H9 (cell line): ENCODE results near the gene TTC17. TPM values are rescaled to one million over a fixed set of nuclear protein-coding genes. Genes with fewer than 3 reads are reported as not detected.

Source experiments
- DNase-seq: peaks from one replicate; pipeline ENCODE4 v3.0.0-alpha.2; 2017
- H2AFZ ChIP-seq: one replicate; pipeline ENCODE4 v1.6.1; 2013; ENCODE audit warnings: mild to moderate bottlenecking, low read length, control low read depth, moderate library complexity
- H2AK5ac ChIP-seq: 2 replicates; pipeline ENCODE4 v1.6.1; 2013; ENCODE audit warnings: low read length, control low read depth, mixed read lengths; ENCODE audit not compliant: insufficient read length
- H2BK120ac ChIP-seq: one replicate; pipeline ENCODE4 v1.6.1; 2013; ENCODE audit warnings: low read depth, mild to moderate bottlenecking, low read length, control low read depth, inconsistent platforms; ENCODE audit not compliant: poor library complexity, severe bottlenecking
- H2BK12ac ChIP-seq: 2 replicates; pipeline ENCODE4 v1.6.1; 2013; ENCODE audit warnings: low read length, control low read depth, mixed read lengths, low read depth; ENCODE audit not compliant: insufficient read length
- H2BK15ac ChIP-seq: 2 replicates; pipeline ENCODE4 v1.6.1; 2013; ENCODE audit warnings: low read depth, low read length, control low read depth
- H2BK20ac ChIP-seq: one replicate; pipeline ENCODE4 v1.6.1; 2013; ENCODE audit warnings: low read depth, mild to moderate bottlenecking, low read length, control low read depth, inconsistent platforms; ENCODE audit not compliant: poor library complexity, severe bottlenecking
- H2BK5ac ChIP-seq: 2 replicates; pipeline ENCODE4 v1.6.1; 2013; ENCODE audit warnings: low read length, control low read depth, mixed read lengths; ENCODE audit not compliant: insufficient read length
- H3K14ac ChIP-seq: 2 replicates; pipeline ENCODE4 v1.6.1; 2013; ENCODE audit warnings: low read length, control low read depth; ENCODE audit not compliant: insufficient read depth
- H3K18ac ChIP-seq: 2 replicates; pipeline ENCODE4 v1.6.1; 2013; ENCODE audit warnings: low read depth, mild to moderate bottlenecking, mixed read lengths, low read length, control low read depth; ENCODE audit not compliant: insufficient read length
- H3K23ac ChIP-seq: 2 replicates; pipeline ENCODE4 v1.6.1; 2013; ENCODE audit warnings: low read length, control low read depth, mixed read lengths, low read depth; ENCODE audit not compliant: insufficient read length
- H3K23me2 ChIP-seq: 2 replicates; pipeline ENCODE4 v1.6.1; 2013; ENCODE audit warnings: low read depth, mild to moderate bottlenecking, mixed read lengths, low read length, control low read depth; ENCODE audit not compliant: insufficient read length, poor library complexity, severe bottlenecking
- H3K27ac ChIP-seq: 2 replicates; pipeline ENCODE4 v1.5.1; 2013; ENCODE audit warnings: low read length, control low read depth, mixed read lengths, low read depth; ENCODE audit not compliant: insufficient read length
- H3K27me3 ChIP-seq: 2 replicates; pipeline ENCODE4 v1.6.1; 2013; ENCODE audit warnings: low read length, control low read depth, inconsistent platforms; ENCODE audit not compliant: insufficient read depth
- H3K4ac ChIP-seq: 2 replicates; pipeline ENCODE4 v1.6.1; 2013; ENCODE audit warnings: low read depth, mild to moderate bottlenecking, control low read depth, inconsistent platforms, low read length, moderate library complexity
- H3K4me1 ChIP-seq: 2 replicates; pipeline ENCODE4 v1.6.1; 2013; ENCODE audit warnings: low read length, control low read depth, inconsistent platforms; ENCODE audit not compliant: insufficient read depth
- H3K4me2 ChIP-seq: 2 replicates; pipeline ENCODE4 v1.6.1; 2013; ENCODE audit warnings: low read length, control low read depth, mixed read lengths; ENCODE audit not compliant: insufficient read length, insufficient read depth
- H3K56ac ChIP-seq: 2 replicates; pipeline ENCODE4 v1.6.1; 2013; ENCODE audit warnings: low read depth, mild to moderate bottlenecking, mixed read lengths, low read length, control low read depth; ENCODE audit not compliant: insufficient read length
- H3K79me1 ChIP-seq: 2 replicates; pipeline ENCODE4 v1.6.1; 2013; ENCODE audit warnings: low read depth, mild to moderate bottlenecking, moderate library complexity, low read length, control low read depth, inconsistent platforms; ENCODE audit not compliant: insufficient read depth, poor library complexity, severe bottlenecking
- H3K79me2 ChIP-seq: 2 replicates; pipeline ENCODE4 v1.6.1; 2013; ENCODE audit warnings: low read length, control low read depth, inconsistent platforms; ENCODE audit not compliant: insufficient read depth
- H3K9ac ChIP-seq: 2 replicates; pipeline ENCODE4 v1.6.1; 2013; ENCODE audit warnings: low read length, control low read depth, mixed read lengths; ENCODE audit not compliant: insufficient read length; ENCODE audit errors: extremely low read depth
- H3K9me3 ChIP-seq: one replicate; pipeline ENCODE4 v1.6.1; 2013; ENCODE audit warnings: low read depth, low read length, inconsistent platforms; ENCODE audit not compliant: control insufficient read depth
- H3T11ph ChIP-seq: one replicate; pipeline ENCODE4 v1.6.1; 2013; ENCODE audit warnings: mild to moderate bottlenecking, low read length, control low read depth, inconsistent platforms
- H4K20me1 ChIP-seq: one replicate; pipeline ENCODE4 v1.6.1; 2013; ENCODE audit not compliant: control insufficient read depth, insufficient read length, insufficient read depth
- H4K5ac ChIP-seq: 2 replicates; pipeline ENCODE4 v1.6.1; 2013; ENCODE audit warnings: low read depth, mild to moderate bottlenecking, mixed read lengths, low read length, control low read depth; ENCODE audit not compliant: insufficient read length
- H4K8ac ChIP-seq: replicated peaks from 2 replicates; pipeline ENCODE4 v1.6.1; 2013; ENCODE audit warnings: low read length, control low read depth, mixed read lengths, low read depth; ENCODE audit not compliant: insufficient read length
- H4K91ac ChIP-seq: 2 replicates; pipeline ENCODE4 v1.6.1; 2013; ENCODE audit warnings: low read depth, mild to moderate bottlenecking, moderate library complexity, mixed read lengths, low read length, control low read depth; ENCODE audit not compliant: insufficient read length
- H3K27ac Mint-ChIP-seq, 3 experiments: 2 replicates in 2 of 3; 3 replicates in 1 of 3; pipeline ENCODE4 v1.8.0; 2020 to 2021; ENCODE audit warnings: mixed read lengths in 3 of 3, mild to moderate bottlenecking in 1 of 3, moderate library complexity in 1 of 3
- H3K27me3 Mint-ChIP-seq: 2 replicates; pipeline ENCODE4 v1.8.0; 2021; ENCODE audit warnings: low read depth, mild to moderate bottlenecking, moderate library complexity, mixed read lengths
- H3K36me3 Mint-ChIP-seq, 3 experiments: 2 replicates in 2 of 3; 3 replicates in 1 of 3; pipeline ENCODE4 v1.8.0; 2020 to 2021; ENCODE audit warnings: low read depth in 3 of 3, mixed read lengths in 3 of 3; ENCODE audit not compliant: insufficient read depth in 1 of 3
- H3K4me1 Mint-ChIP-seq, 2 experiments: 2 replicates each; pipeline ENCODE4 v1.8.0; 2020; ENCODE audit warnings: mixed read lengths in 2 of 2
- H3K4me3 Mint-ChIP-seq, 2 experiments: 2 replicates in 1 of 2; 3 replicates in 1 of 2; pipeline ENCODE4 v1.8.0; 2020 to 2021; ENCODE audit warnings: mild to moderate bottlenecking in 2 of 2, mixed read lengths in 2 of 2, moderate library complexity in 1 of 2
- H3K9me3 Mint-ChIP-seq, 2 experiments: 2 replicates in 1 of 2; 3 replicates in 1 of 2; pipeline ENCODE4 v1.8.0; 2020; ENCODE audit warnings: mild to moderate bottlenecking in 2 of 2, mixed read lengths in 2 of 2, moderate library complexity in 1 of 2
- WGBS: extraction: QIAGEN DNeasy Blood & Tissue Kit; methylation state at CpG from one replicate; pipeline ENCODE4 v1.1.7; 2013; ENCODE audit warnings: missing lambda C conversion rate, low lambda C conversion rate, mixed read lengths; ENCODE audit not compliant: insufficient read length; ENCODE audit errors: extremely low coverage; 5-methylcytosine and 5-hydroxymethylcytosine counted together
- total RNA-seq: library from RNA; stranded (reverse); gene quantifications from 2 replicates; pipeline ENCODE4 v1.2.1, GENCODE V29; 2021
- TF ChIP-seq, protein P1 (sequence below): fragments of 200-600 bp; sonication (generic); conservative IDR thresholded peaks from 3 replicates; pipeline ENCODE4 v1.8.0; 2021; ENCODE audit warnings: antibody characterized with exemption, mild to moderate bottlenecking

The TTC17 gene
- total RNA-seq, 1 experiment from 2014 or later, result 68.5 TPM

DNA sequence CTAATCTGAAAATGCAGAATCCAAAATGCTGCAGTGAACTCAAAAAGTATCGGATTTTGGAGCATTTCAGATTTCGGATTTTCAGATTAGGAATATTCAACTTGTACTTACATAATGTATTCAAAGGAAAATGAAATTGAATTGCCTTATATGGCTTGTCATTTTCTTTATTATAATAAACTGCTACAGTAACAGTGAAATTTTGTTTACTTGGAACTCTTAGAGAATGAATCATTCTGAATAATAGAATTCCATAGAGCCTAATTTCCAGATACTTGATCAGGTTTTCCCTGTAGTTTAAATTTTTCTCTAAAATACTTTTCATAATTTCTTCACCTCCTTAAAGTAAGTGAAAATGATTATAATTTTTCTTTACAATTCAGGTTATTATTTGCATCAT is 17.3 kb downstream of the TTC17 start:
- H2BK20ac ChIP-seq, result no peak overlapping the region
- H3K23ac ChIP-seq, result no peak overlapping the region
- TF ChIP-seq, protein P1, sequence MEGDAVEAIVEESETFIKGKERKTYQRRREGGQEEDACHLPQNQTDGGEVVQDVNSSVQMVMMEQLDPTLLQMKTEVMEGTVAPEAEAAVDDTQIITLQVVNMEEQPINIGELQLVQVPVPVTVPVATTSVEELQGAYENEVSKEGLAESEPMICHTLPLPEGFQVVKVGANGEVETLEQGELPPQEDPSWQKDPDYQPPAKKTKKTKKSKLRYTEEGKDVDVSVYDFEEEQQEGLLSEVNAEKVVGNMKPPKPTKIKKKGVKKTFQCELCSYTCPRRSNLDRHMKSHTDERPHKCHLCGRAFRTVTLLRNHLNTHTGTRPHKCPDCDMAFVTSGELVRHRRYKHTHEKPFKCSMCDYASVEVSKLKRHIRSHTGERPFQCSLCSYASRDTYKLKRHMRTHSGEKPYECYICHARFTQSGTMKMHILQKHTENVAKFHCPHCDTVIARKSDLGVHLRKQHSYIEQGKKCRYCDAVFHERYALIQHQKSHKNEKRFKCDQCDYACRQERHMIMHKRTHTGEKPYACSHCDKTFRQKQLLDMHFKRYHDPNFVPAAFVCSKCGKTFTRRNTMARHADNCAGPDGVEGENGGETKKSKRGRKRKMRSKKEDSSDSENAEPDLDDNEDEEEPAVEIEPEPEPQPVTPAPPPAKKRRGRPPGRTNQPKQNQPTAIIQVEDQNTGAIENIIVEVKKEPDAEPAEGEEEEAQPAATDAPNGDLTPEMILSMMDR, result no peak
- H3K9me3 Mint-ChIP-seq, result no peaks in the 10 kb centered on the region
- H3K27me3 ChIP-seq, result no peaks in the 10 kb centered on the region
- H3K18ac ChIP-seq, result no peak overlapping the region
- H2BK12ac ChIP-seq, result no peak overlapping the region
- no peak overlapping the region for H3K27ac ChIP-seq
- H4K5ac ChIP-seq, result no peak overlapping the region
- no peaks in the 10 kb centered on the region for H4K20me1 ChIP-seq
- no peaks in the 10 kb centered on the region for H3K9me3 ChIP-seq
- H3K4me1 ChIP-seq, result no peaks in the 10 kb centered on the region
- H2AFZ ChIP-seq, result no peak overlapping the region
- no peak overlapping the region for H3K27ac Mint-ChIP-seq
- H3K27me3 Mint-ChIP-seq, result no peaks in the 10 kb centered on the region
- no peak overlapping the region for H3K14ac ChIP-seq
- peaks cover 2% of the 10 kb centered on the region; the same call in 1 of the 2 replicates for H3K79me2 ChIP-seq
- H2AK5ac ChIP-seq, result no peak overlapping the region
- peaks cover 4% of the 10 kb centered on the region for H3K79me1 ChIP-seq
- no peak overlapping the region for H2BK5ac ChIP-seq
- H3K56ac ChIP-seq, result no peak overlapping the region
- peaks cover 2 to 11% of the 10 kb centered on the region in 2 experiments; a peak in 3 of 4 replicates for H3K4me1 Mint-ChIP-seq
- H4K8ac ChIP-seq, result no peak overlapping the region
- no peak overlapping the region for H2BK120ac ChIP-seq
- peaks cover 2 to 9% (median 5%) of the 10 kb centered on the region in 3 experiments; a peak in 4 of 7 replicates for H3K36me3 Mint-ChIP-seq
- no peak overlapping the region for H3K9ac ChIP-seq
- no peaks in the 10 kb centered on the region for H3K23me2 ChIP-seq
- H3K4ac ChIP-seq, result no peak overlapping the region
- no peak overlapping the region for H2BK15ac ChIP-seq
- H3K4me2 ChIP-seq, result no peak overlapping the region
- no peak overlapping the region for H4K91ac ChIP-seq
- no peak for DNase-seq
- no peak overlapping the region for H3K4me3 Mint-ChIP-seq
- WGBS, result no CpG with 5 or more reads among the region's 2 CpGs
- no peak overlapping the region for H3T11ph ChIP-seq
